ENCODE data around the gene SLC39A6.

DNA sequence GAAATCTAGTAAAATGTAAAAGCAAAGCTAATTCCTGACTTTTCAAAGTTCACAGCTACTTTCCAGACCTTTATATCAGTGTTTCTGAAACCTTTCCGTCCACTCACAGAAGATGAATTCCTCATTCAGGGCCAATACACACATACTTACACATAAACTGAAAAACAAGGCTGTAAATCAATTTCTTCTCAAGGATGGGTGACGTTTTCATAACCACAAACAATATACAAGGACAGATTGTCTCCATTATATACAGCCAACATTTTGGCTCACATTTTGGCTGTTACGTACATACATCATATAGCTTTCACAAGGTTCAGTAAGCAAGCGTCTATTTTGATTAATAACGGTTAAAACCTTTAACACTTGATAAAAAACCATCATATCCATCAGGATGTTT is 63.1 kb downstream of the SLC39A6 start:
- TF ChIP-seq CTCF (IDR thresholded peaks at IDR 0.05) (no peak), POLR2A (IDR thresholded peaks at IDR 0.05) (no peak)

Measured in adrenal gland (tissue), 5 donors.